Forelimb muscle (tissue), 1 donor: Measurements from ENCODE around the gene F2RL3. TPM values are rescaled to one million over a fixed set of nuclear protein-coding genes. Genes with fewer than 3 reads are reported as not detected.

Experiments
- DNase-seq: peaks from one replicate; pipeline ENCODE4 v3.0.0-alpha.2; 2013; ENCODE audit warnings: low read depth
- polyA plus RNA-seq: library from polyadenylated mRNA; unstranded; fragments of 120-200 nt; gene quantifications from one replicate; pipeline ENCODE4 v1.2.1, GENCODE V29; 2013; ENCODE audit not compliant: insufficient read length

F2RL3 gene
- 0.19 TPM for polyA plus RNA-seq

GRCh38 chr19:16888629-16889365 lies at the start of gene F2RL3:
Gene F2RL3 (plus strand): TSS chr19:16888999. CDS start chr19:16889190, 191 bp downstream.
- DNase-seq = no peak

GRCh38 chr19:16841391-16841926 lies 47.3 kb upstream of the F2RL3 start:
- DNase-seq = no peak

- no peak for DNase-seq
These were observed 41.9 kb upstream of the F2RL3 start for GRCh38 chr19:16846901-16847300.

- no peak for DNase-seq
These were observed 41.4 kb upstream of the F2RL3 start for GRCh38 chr19:16847430-16847829.

GRCh38 chr19:16849168-16849567 lies 39.6 kb upstream of the F2RL3 start:
- DNase-seq = no peak

- DNase-seq = no peak
These were observed 38.7 kb upstream of the F2RL3 start for GRCh38 chr19:16850133-16850532.

- no peak for DNase-seq
These were observed 37.6 kb upstream of the F2RL3 start for GRCh38 chr19:16851031-16851712.

- no peak for DNase-seq
These were observed 35.7 kb upstream of the F2RL3 start for GRCh38 chr19:16853066-16853465.

- no peak for DNase-seq
These were observed 32.7 kb upstream of the F2RL3 start for GRCh38 chr19:16856091-16856490.

GRCh38 chr19:16859626-16860025 lies 29.2 kb upstream of the F2RL3 start:
- no peak for DNase-seq

- DNase-seq = no peak
These were observed 28.7 kb upstream of the F2RL3 start for GRCh38 chr19:16860118-16860517.

GRCh38 chr19:16861011-16861410 lies 27.8 kb upstream of the F2RL3 start:
- DNase-seq = no peak

GRCh38 chr19:16861834-16862233 lies 27.0 kb upstream of the F2RL3 start:
- DNase-seq = no peak

- no peak for DNase-seq
These were observed 25.9 kb upstream of the F2RL3 start for GRCh38 chr19:16862826-16863415.

- DNase-seq = no peak
These were observed 21.6 kb upstream of the F2RL3 start for GRCh38 chr19:16867211-16867610.

GRCh38 chr19:16868423-16869130 lies 20.2 kb upstream of the F2RL3 start:
- DNase-seq = no peak

GRCh38 chr19:16869331-16869972 lies 19.3 kb upstream of the F2RL3 start:
- DNase-seq = no peak

GRCh38 chr19:16871871-16872270 lies 16.9 kb upstream of the F2RL3 start:
- DNase-seq = no peak

- no peak for DNase-seq
These were observed 16.1 kb upstream of the F2RL3 start for GRCh38 chr19:16872728-16873127.

- DNase-seq = no peak
These were observed 15.2 kb upstream of the F2RL3 start for GRCh38 chr19:16873594-16873993.

- no peak for DNase-seq
These were observed 14.4 kb upstream of the F2RL3 start for GRCh38 chr19:16874250-16874977.
